DND-41 (cell line): ENCODE data around the gene PIGC.
A peak's percentile ranks its signal among the peaks of the same experiment; 100 is the strongest.

Source experiments
- EZH2 ChIP-seq: IDR thresholded peaks from 3 replicates; pipeline ENCODE4 v1.6.1; 2012; ENCODE audit warnings: borderline replicate concordance, low read depth, mild to moderate bottlenecking, moderate library complexity, low read length, inconsistent platforms; ENCODE audit not compliant: severe bottlenecking
- TF ChIP-seq, protein P1 (sequence below): IDR thresholded peaks from 2 replicates; pipeline ENCODE4 v1.5.1; 2012; ENCODE audit warnings: borderline replicate concordance, low read length, moderate library complexity, mild to moderate bottlenecking; ENCODE audit not compliant: poor library complexity, severe bottlenecking; ENCODE audit errors: extremely low read depth

DNA sequence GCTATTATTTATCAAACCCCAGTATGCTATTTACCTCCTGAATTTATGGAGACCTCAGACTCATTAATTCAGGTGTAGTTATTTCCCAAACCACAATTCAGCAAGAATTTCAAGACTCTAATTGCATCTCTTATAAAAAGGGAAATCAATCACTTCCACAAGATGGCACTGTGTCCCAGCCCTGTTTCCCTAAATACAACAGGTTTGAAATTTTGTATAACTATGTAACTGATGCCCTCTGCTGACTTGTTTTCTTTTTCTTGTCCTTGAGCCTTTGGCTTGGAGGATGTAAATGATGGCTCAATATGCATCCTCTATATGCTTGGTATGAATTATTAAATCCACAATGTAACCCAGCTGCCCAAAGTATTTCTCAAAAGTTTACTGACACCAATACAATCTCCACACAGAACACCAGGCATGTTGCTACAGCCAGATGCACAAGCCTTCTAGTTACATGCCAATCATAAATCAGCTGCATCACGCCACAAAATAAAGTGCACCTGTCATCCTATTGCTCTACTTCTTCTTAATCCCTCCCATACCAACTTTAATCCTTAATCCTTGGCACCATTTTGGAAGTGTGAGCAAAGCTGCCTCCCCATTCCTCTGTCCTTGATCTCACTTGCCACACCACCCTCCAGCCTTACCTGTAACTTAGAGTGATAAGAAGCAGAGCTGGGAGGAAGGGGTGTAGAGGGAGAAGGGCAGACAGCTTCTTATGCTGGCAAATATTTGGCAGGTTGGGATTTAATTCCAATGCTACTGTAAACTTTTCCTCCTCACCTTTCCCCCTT is 14.3 kb downstream of the PIGC start:
- TF ChIP-seq, protein P1, sequence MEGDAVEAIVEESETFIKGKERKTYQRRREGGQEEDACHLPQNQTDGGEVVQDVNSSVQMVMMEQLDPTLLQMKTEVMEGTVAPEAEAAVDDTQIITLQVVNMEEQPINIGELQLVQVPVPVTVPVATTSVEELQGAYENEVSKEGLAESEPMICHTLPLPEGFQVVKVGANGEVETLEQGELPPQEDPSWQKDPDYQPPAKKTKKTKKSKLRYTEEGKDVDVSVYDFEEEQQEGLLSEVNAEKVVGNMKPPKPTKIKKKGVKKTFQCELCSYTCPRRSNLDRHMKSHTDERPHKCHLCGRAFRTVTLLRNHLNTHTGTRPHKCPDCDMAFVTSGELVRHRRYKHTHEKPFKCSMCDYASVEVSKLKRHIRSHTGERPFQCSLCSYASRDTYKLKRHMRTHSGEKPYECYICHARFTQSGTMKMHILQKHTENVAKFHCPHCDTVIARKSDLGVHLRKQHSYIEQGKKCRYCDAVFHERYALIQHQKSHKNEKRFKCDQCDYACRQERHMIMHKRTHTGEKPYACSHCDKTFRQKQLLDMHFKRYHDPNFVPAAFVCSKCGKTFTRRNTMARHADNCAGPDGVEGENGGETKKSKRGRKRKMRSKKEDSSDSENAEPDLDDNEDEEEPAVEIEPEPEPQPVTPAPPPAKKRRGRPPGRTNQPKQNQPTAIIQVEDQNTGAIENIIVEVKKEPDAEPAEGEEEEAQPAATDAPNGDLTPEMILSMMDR: peak; percentile 77
- TF ChIP-seq EZH2: no peak
